ENCODE results near the gene KAZN.

KAZN gene

DNA sequence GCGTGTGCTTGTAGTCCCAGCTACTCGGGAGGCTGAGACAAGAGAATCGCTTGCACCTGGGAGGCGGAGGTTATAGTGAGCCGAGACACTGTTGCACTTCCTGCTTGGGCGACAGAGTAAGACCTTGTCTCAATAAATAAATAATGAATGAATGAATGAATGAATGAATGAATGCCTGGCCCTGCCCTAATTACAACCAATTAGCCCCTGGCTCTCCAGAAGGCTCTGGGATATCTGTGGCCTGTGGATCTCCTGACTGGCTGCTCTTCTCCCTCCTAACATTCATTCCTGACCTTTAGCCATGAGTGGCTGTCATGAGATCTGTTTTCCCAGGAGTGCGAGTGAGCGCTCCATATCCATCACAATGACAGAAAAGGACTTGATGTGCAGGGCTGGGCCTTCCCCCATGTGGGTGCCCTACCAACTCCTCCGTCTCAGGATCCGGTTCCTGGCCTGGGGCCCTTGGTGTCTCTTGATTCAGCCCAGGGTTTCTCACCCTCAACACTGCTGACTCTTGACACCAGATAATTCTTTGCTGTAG, 311.5 kb downstream of the KAZN start:
- Mint-ChIP-seq H3K27me3 (peaks cover 4% of the 10 kb centered on the region), H3K27ac (no peak overlapping the region), H3K36me3 (ENCODE audit: low read depth) (no peaks in the 10 kb centered on the region), H3K9me3 (no peaks in the 10 kb centered on the region), H3K4me3 (no peak overlapping the region), H3K4me1 (ENCODE audit: low read depth) (no peaks in the 10 kb centered on the region)
- intact Hi-C loops (cut with micrococcal nuclease): no loop called here

- no peaks in the 10 kb centered on the region for H3K9me3 Mint-ChIP-seq
- H3K27ac Mint-ChIP-seq: no peak overlapping the region
- H3K27me3 Mint-ChIP-seq: peaks cover 4% of the 10 kb centered on the region
- no peaks in the 10 kb centered on the region for H3K4me1 Mint-ChIP-seq (ENCODE audit: low read depth)
- no peak overlapping the region for H3K4me3 Mint-ChIP-seq
- intact Hi-C loops (cut with micrococcal nuclease): no loop called here
- no peaks in the 10 kb centered on the region for H3K36me3 Mint-ChIP-seq (ENCODE audit: low read depth)
Measured at GRCh38 chr1:14910984-14911721, 312.7 kb downstream of the KAZN start.

DNA sequence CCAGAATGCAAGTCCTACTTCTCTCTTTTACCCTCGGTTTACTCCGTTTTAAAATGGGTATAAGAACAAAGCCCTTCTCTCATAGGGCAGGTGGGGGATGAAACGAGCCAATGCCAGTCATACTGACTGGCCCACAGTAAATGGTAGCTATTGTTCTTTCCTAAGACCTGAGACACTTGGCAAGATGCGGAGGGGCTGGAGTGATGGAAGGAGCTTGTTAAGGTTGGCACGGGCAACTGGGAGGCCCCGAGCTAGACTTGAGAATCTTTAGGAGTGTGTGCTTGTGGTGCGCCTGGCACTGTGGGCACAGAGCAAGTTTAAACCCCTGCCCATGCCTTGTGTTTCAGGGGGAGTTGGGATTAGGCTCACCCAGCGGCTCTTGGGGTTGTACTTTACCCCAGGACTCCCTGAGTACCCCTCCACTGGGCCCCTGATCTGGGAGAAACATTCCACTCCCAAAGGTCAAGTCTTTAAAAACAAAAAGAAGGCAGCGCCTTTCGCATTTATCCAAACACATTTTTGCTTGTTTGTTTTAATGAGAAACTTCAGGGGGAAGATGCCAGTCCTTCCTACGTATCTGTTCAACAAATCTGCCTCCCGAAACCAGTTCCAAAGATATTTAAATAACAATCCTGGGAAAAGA, 314.5 kb downstream of the KAZN start:
- Mint-ChIP-seq H3K9me3 (no peaks in the 10 kb centered on the region), H3K27ac (no peak overlapping the region), H3K4me1 (ENCODE audit: low read depth) (no peaks in the 10 kb centered on the region), H3K36me3 (ENCODE audit: low read depth) (no peaks in the 10 kb centered on the region), H3K4me3 (no peak overlapping the region), H3K27me3 (peaks cover 4% of the 10 kb centered on the region)
- intact Hi-C loops (cut with micrococcal nuclease): no loop called here

DNA sequence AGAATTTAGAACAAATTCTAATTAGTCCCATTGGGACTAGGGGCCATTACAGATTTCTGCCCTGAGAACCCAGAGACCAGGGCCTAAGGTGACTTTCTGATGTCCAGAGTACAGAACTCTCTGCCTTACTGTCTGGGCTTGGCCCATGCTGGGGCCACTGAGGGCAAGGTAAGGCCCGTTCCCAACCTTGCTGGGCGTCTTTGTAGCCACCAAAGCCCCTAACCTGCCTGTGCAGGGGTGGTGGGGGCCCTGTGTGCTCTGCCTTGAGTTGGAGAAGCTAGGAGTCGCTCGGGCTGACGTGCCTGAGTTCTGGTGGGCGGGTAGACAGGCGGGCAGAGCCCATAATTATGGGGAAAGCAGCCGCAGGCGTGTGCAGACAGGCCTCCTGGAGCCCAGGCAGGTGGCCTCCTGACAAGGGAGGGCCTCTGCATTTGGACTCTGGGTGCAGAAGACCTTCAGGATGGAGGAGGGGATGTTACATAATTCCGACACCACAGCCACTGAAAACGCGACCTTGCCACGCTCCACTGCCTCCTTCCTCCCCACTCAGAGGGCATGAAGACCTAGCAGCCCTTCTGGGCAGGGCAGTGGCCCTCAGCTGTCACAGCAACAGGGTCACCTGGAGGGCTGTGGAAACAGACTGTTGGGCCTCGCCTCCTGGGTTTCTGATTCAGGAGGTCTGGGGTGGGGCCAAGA, 315.1 kb downstream of the KAZN start:
- peaks cover 2% of the 10 kb centered on the region for H3K27me3 Mint-ChIP-seq
- no peak overlapping the region for H3K27ac Mint-ChIP-seq
- no peaks in the 10 kb centered on the region for H3K9me3 Mint-ChIP-seq
- H3K4me1 Mint-ChIP-seq (ENCODE audit: low read depth): no peaks in the 10 kb centered on the region
- H3K36me3 Mint-ChIP-seq (ENCODE audit: low read depth): no peaks in the 10 kb centered on the region
- intact Hi-C loops (cut with micrococcal nuclease): no loop called here
- H3K4me3 Mint-ChIP-seq: no peak overlapping the region

- Mint-ChIP-seq H3K4me3 (no peak overlapping the region), H3K27ac (no peak overlapping the region), H3K9me3 (no peaks in the 10 kb centered on the region), H3K4me1 (ENCODE audit: low read depth) (no peaks in the 10 kb centered on the region), H3K36me3 (ENCODE audit: low read depth) (no peaks in the 10 kb centered on the region), H3K27me3 (peaks cover 7% of the 10 kb centered on the region)
- intact Hi-C loops (cut with micrococcal nuclease): no loop called here
Measured at GRCh38 chr1:14914351-14914988, 316.0 kb downstream of the KAZN start.

- Mint-ChIP-seq H3K4me1 (ENCODE audit: low read depth) (no peaks in the 10 kb centered on the region), H3K4me3 (no peak overlapping the region), H3K9me3 (no peaks in the 10 kb centered on the region), H3K36me3 (ENCODE audit: low read depth) (no peaks in the 10 kb centered on the region), H3K27me3 (peaks cover 13% of the 10 kb centered on the region), H3K27ac (no peak overlapping the region)
- intact Hi-C loops (cut with micrococcal nuclease): no loop called here
Measured at GRCh38 chr1:14915356-14916054, 317.0 kb downstream of the KAZN start.

DNA sequence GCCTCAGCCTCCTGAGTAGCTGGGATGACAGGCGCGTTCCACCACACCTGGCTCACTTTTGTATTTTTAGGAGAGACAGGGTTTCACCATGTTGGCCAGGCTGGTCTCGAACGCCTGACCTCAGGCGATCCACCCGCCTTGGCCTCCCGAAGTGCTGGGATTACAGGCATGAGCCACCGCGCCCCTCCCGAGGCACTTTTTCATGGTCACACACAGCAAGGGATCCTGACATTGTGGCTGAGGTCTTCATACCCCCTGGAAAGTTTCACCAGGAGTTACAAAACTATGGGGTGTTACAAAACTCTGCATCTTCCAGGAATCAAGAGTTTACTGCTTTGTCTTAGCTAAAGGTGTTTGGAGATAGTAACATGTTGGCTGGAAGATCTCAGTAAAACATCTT, 320.8 kb downstream of the KAZN start:
- no peaks in the 10 kb centered on the region for H3K9me3 Mint-ChIP-seq
- peaks cover 44% of the 10 kb centered on the region for H3K27me3 Mint-ChIP-seq
- H3K27ac Mint-ChIP-seq: no peak overlapping the region
- no peak overlapping the region for H3K4me3 Mint-ChIP-seq
- peaks cover 7% of the 10 kb centered on the region for H3K4me1 Mint-ChIP-seq (ENCODE audit: low read depth)
- intact Hi-C loops (cut with micrococcal nuclease): no loop called here
- no peaks in the 10 kb centered on the region for H3K36me3 Mint-ChIP-seq (ENCODE audit: low read depth)

- no peaks in the 10 kb centered on the region for H3K9me3 Mint-ChIP-seq
- H3K27me3 Mint-ChIP-seq: peaks cover 47% of the 10 kb centered on the region
- no peak overlapping the region for H3K27ac Mint-ChIP-seq
- intact Hi-C loops (cut with micrococcal nuclease): loop anchor here (10.0 kb wide), 1 partner anchor 105 kb away; no protein-coding TSS in a partner anchor
- no peaks in the 10 kb centered on the region for H3K36me3 Mint-ChIP-seq (ENCODE audit: low read depth)
- H3K4me3 Mint-ChIP-seq: no peak overlapping the region
- H3K4me1 Mint-ChIP-seq (ENCODE audit: low read depth): peaks cover 7% of the 10 kb centered on the region
Measured at GRCh38 chr1:14919751-14920150, 321.3 kb downstream of the KAZN start.

- Mint-ChIP-seq H3K36me3 (ENCODE audit: low read depth) (no peaks in the 10 kb centered on the region), H3K4me1 (ENCODE audit: low read depth) (peaks cover 12% of the 10 kb centered on the region), H3K27me3 (peaks cover 60% of the 10 kb centered on the region), H3K27ac (no peak overlapping the region), H3K4me3 (no peak overlapping the region), H3K9me3 (no peaks in the 10 kb centered on the region)
- intact Hi-C loops (cut with micrococcal nuclease): loop anchor here (10.0 kb wide), 1 partner anchor 104 kb away; no protein-coding TSS in a partner anchor
Measured at GRCh38 chr1:14921057-14921456, 322.6 kb downstream of the KAZN start.

- intact Hi-C loops (cut with micrococcal nuclease): loop anchor here (10.0 kb wide), 1 partner anchor 102 kb away; no protein-coding TSS in a partner anchor
- H3K4me1 Mint-ChIP-seq (ENCODE audit: low read depth): peaks cover 12% of the 10 kb centered on the region
- H3K4me3 Mint-ChIP-seq: peak overlapping the region; percentile 60
- H3K36me3 Mint-ChIP-seq (ENCODE audit: low read depth): no peaks in the 10 kb centered on the region
- H3K27me3 Mint-ChIP-seq: peaks cover 79% of the 10 kb centered on the region
- no peaks in the 10 kb centered on the region for H3K9me3 Mint-ChIP-seq
- no peak overlapping the region for H3K27ac Mint-ChIP-seq
Measured at GRCh38 chr1:14922942-14923726, 324.6 kb downstream of the KAZN start.

- Mint-ChIP-seq H3K27ac (no peak overlapping the region), H3K4me3 (peak overlapping the region; percentile 60), H3K9me3 (no peaks in the 10 kb centered on the region), H3K4me1 (ENCODE audit: low read depth) (peaks cover 12% of the 10 kb centered on the region), H3K36me3 (ENCODE audit: low read depth) (no peaks in the 10 kb centered on the region), H3K27me3 (peaks cover 84% of the 10 kb centered on the region)
- intact Hi-C loops (cut with micrococcal nuclease): loop anchor here (10.0 kb wide), 1 partner anchor 101 kb away; no protein-coding TSS in a partner anchor
Measured at GRCh38 chr1:14923727-14924452, 325.4 kb downstream of the KAZN start.
